Hematopoietic multipotent progenitor cell treated with erythropoietin and hydrocortisone succinate and interleukin-3 and kit ligand, for 6 days (in vitro differentiated cells): ENCODE measurements around the gene SCARF2.

Experiments
- DNase-seq: peaks from one replicate; pipeline ENCODE4 v3.0.0-alpha.2; 2015

Gene SCARF2

GRCh38 chr22:20438678-20439492 is 1.3 kb upstream of the SCARF2 start:
- no peak for DNase-seq

- no peak for DNase-seq
Measured at GRCh38 chr22:20438427-20438677, 727 bp upstream of the SCARF2 start.

GRCh38 chr22:20436768-20437612 is 635 bp downstream of the SCARF2 start:
- no peak for DNase-seq

- no peak for DNase-seq
Measured at GRCh38 chr22:20436307-20436767, 1.3 kb downstream of the SCARF2 start.

- DNase-seq = no peak
Measured at GRCh38 chr22:20435436-20436306, 2.0 kb downstream of the SCARF2 start.

GRCh38 chr22:20434773-20435172 is 2.9 kb downstream of the SCARF2 start:
- DNase-seq = no peak

GRCh38 chr22:20434264-20434751 is 3.3 kb downstream of the SCARF2 start:
- DNase-seq = no peak

- no peak for DNase-seq
Measured at GRCh38 chr22:20433686-20434241, 3.9 kb downstream of the SCARF2 start.

GRCh38 chr22:20433191-20433590 is 4.4 kb downstream of the SCARF2 start:
- no peak for DNase-seq

- DNase-seq = no peak
Measured at GRCh38 chr22:20432244-20432686, 5.4 kb downstream of the SCARF2 start.

GRCh38 chr22:20431511-20432192 is 6.0 kb downstream of the SCARF2 start:
- no peak for DNase-seq

- peak; percentile 84 for DNase-seq
Measured at GRCh38 chr22:20430720-20431510, 6.7 kb downstream of the SCARF2 start.

- peak; percentile 33 for DNase-seq
Measured at GRCh38 chr22:20430101-20430719, 7.4 kb downstream of the SCARF2 start.

- DNase-seq = peak; percentile 82
Measured at GRCh38 chr22:20429254-20430100, 8.1 kb downstream of the SCARF2 start.

GRCh38 chr22:20428496-20429253 is 8.9 kb downstream of the SCARF2 start:
- no peak for DNase-seq

GRCh38 chr22:20427945-20428417 is 9.6 kb downstream of the SCARF2 start:
- DNase-seq = no peak

- DNase-seq = no peak
Measured at GRCh38 chr22:20427104-20427944, 10.3 kb downstream of the SCARF2 start.

- DNase-seq = no peak
Measured at GRCh38 chr22:20426259-20426615, 11.4 kb downstream of the SCARF2 start.
